NCI-H2171 treated with DMSO at 0.1 percent for 48 hours (cell line): Measurements from ENCODE around the gene RAPSN.
A peak's percentile ranks its signal among the peaks of the same experiment; 100 is the strongest.

Source experiments
- DNase-seq: peaks from one replicate; lab custom pipeline; 2025; lab: John Stamatoyannopoulos, UW

RAPSN gene

GRCh38 chr11:47407746-47408590 is 41.0 kb downstream of the RAPSN start, which contains the start of gene SLC39A13:
SLC39A13 (plus strand) TSS chr11:47408590; CDS start chr11:47410095, 1,505 bp downstream.
- peak; percentile 89 for DNase-seq

GRCh38 chr11:47406896-47407745 is 41.8 kb downstream of the RAPSN start:
- no peak for DNase-seq

GRCh38 chr11:47403571-47403970 is 45.4 kb downstream of the RAPSN start:
- no peak for DNase-seq

GRCh38 chr11:47403135-47403534 is 45.8 kb downstream of the RAPSN start:
- no peak for DNase-seq

GRCh38 chr11:47400768-47401279 is 48.1 kb downstream of the RAPSN start:
- no peak for DNase-seq

DNA sequence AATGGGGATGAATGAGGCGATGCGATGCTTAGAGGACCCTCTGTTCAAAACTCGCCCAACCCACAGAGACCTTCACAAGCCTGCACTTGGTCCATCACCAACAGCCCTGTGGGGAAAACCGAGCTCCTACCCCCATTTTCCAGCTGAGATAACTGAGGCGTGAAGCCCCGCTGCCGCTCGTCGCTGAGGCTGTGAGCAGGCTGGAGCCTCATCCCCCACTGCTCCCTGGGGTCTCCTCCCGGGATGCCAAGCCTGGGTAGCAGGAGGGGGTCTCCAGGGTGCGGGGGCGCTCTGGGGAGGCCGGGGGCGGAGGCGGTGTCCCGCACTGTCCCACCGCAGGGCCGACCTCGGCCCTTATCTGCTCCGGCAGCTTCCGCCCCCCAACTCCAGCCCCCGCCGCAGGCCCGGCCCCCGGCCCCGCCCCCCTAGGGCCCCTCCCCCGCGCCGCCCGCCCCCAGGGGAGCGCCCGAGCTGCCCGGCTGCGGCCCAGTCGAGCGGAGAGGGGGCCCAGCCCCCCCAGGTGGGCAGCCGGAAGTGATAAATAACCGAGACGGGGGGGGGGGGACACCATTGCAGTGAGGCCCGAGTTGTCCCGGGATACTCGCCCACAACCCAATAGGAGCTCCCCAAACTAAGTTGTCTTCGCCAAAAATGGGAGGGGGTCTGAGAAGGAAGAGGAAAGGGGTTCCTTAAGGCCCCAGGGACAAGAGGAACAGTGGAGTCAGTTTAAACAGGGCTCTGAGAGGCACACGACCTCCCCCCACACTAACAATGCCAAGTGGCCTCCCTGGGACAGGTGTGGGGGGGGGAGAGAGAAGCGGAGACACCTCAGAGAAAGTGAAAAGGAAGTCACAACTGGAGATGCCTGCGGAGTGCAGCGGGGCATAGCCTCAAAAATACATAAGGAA is 48.8 kb downstream of the RAPSN start:
- DNase-seq, result peak; percentile 25

- DNase-seq, result no peak
Measured at GRCh38 chr11:47398551-47398950, 50.4 kb downstream of the RAPSN start.

DNA sequence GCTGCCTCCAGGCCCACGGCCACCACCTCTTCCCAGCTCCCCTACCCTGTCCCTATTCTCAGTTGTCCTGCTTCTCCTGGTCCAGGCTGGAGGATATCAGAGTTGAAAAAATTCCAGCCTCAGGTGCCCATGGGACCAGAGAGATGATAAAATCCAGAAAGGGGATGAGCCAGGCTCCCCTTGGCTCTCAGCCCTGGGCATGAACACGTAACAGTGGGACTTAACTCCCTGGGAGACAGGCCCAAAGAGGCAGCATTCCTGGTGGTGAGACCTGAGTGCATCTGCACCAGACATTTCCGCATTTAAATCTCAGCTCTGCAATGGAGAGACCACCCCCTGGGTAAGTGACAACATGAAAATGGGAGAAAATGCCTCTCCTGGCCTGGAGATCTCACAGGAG is 50.9 kb downstream of the RAPSN start:
- DNase-seq, result no peak

- no peak for DNase-seq
Measured at GRCh38 chr11:47396049-47396320, 53.0 kb downstream of the RAPSN start.

DNA sequence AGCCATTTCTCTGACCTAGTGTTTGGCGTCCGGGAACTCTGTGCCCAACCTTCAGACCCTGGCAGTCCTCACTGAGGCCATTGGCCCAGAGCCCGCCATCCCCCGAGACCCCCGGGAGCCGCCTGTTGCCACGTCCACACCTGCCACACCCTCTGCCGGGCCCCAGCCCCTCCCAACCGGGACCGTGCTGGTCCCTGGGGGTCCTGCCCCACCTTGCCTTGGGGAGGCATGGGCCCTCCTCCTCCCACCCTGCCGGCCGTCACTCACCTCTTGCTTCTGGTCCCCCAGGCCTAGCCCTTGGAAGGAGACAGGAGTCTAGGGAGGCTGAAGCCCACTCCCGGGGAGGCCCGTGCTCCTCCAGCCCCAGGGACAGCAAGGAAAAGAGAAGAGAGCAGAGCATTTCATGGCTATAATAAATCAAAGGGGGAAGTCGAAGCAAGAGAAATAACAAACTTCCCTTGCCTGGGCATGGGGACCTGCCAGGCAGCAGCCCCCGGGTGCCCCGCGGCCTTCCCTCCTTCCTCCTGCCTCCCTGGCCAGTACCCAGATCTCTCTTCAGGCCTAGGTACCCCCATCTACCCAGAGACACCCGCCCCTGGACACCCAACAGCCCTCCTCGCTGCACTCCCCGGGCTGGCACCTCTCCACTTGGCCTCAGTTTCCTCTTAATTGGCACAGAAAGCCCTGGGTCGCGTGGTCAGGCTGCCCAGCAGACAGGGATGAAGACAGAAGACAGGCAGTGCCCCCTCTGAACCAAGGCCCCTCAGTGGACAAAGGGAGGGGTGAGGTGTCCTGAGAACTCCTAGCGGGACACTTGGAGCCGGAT is 53.5 kb downstream of the RAPSN start:
- no peak for DNase-seq

DNA sequence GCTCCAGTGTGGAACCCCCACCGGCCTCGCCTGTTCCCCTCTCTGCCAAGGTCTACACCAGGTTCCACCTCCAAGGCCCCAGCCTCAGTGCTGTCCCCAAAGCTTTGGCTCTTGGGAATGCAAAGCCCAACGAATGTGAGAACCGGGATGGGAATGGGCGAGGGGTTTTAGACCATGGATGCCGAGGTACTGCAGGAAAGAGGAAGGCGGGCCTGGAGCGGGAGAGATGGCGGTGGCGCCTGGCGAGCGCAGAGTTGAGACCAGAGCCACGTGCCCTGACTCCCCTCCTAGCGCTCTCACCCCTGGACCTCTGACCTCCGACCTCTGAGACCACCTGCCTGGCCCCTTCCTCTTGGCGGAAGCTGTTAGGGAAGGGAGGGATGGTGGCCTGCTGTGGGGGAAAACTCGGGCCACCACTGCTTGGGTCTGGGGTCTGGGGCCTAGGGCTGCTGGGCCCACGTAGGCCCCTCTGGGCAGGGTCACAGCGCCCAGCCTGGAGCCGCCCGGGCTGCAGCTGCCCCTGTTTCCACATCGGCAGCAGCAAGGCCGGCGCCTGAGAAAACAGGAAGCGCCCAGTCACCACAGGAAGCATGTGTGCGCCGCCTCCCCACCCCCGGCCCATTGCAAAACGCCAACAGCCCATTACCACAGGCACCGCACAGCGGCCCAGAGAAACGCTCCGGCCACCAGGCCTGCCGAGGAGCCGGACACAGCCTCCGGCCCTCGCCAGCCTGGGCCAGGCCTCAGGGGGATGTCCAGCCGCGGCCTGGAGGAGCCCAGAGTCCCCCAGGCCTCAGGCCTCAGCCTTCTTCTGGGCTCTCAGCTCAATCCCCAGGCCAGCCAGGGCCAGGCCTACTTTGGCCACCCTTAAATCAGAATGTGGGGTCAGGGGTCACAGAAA is 54.4 kb downstream of the RAPSN start:
- no peak for DNase-seq

DNA sequence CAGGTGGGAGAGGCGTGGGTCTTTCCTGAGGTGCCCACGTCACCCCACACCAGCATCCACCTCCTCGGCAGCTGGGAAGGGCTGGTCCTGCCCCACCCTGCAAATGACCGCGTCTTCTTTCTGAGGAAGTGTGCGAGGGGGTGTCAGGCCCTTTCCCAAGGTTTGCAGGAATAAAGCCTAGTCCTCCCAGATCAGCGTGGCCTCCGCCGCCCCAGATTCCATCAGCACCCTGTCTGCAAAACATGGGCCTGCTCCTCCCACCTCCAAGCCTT is 55.0 kb downstream of the RAPSN start:
- no peak for DNase-seq

GRCh38 chr11:47393163-47394049 is 55.5 kb downstream of the RAPSN start:
- DNase-seq, result no peak

- no peak for DNase-seq
Measured at GRCh38 chr11:47392546-47393162, 56.3 kb downstream of the RAPSN start.

- DNase-seq, result no peak
Measured at GRCh38 chr11:47391711-47392432, 57.1 kb downstream of the RAPSN start.

- DNase-seq, result no peak
Measured at GRCh38 chr11:47391077-47391583, 57.8 kb downstream of the RAPSN start.

GRCh38 chr11:47390422-47390760 is 58.5 kb downstream of the RAPSN start:
- DNase-seq, result no peak
